ENCODE results near the gene MAMDC2.

- TF ChIP-seq, protein P1, sequence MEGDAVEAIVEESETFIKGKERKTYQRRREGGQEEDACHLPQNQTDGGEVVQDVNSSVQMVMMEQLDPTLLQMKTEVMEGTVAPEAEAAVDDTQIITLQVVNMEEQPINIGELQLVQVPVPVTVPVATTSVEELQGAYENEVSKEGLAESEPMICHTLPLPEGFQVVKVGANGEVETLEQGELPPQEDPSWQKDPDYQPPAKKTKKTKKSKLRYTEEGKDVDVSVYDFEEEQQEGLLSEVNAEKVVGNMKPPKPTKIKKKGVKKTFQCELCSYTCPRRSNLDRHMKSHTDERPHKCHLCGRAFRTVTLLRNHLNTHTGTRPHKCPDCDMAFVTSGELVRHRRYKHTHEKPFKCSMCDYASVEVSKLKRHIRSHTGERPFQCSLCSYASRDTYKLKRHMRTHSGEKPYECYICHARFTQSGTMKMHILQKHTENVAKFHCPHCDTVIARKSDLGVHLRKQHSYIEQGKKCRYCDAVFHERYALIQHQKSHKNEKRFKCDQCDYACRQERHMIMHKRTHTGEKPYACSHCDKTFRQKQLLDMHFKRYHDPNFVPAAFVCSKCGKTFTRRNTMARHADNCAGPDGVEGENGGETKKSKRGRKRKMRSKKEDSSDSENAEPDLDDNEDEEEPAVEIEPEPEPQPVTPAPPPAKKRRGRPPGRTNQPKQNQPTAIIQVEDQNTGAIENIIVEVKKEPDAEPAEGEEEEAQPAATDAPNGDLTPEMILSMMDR (conservative IDR thresholded peaks at IDR 0.05 in 1 of 2, IDR thresholded peaks at IDR 0.05 in 1 of 2; ENCODE audit: extremely low read depth in 1 of 2, insufficient read depth in 1 of 2, low read depth in 1 of 2, low read length in 2 of 2) = no peak
- no peak for TF ChIP-seq EZH2 (IDR thresholded peaks at IDR 0.05; ENCODE audit: borderline replicate concordance, low read length)
These were observed 49.4 kb downstream of the MAMDC2 start for GRCh38 chr9:70093095-70093494.

All from mammary epithelial cell (primary cell).